Activated CD8-positive, alpha-beta T cell treated with anti-CD3 and anti-CD28 coated beads for 36 hours (primary cell): ENCODE results near the gene PRLH. TPM values are rescaled to one million over a fixed set of nuclear protein-coding genes. Genes with fewer than 3 reads are reported as not detected.

ENCODE experiments used
- ATAC-seq: fragments of 200-7000 bp; cut with Tn5 transposase; one replicate; pipeline ENCODE4 v1.10.0; 2021; ENCODE audit warnings: mild to moderate bottlenecking, moderate library complexity
- CTCF ChIA-PET: fragments of 350-600 bp; sonication (Branson Sonifier 250); formaldehyde crosslinking; loops from one replicate; lab custom pipeline; 2021; ENCODE audit warnings: antibody characterized with exemption; lab: Charles Lee
- POLR2A ChIA-PET: fragments of 350-600 bp; sonication (Branson Sonifier 250); formaldehyde crosslinking; loops from one replicate; lab custom pipeline; 2021; ENCODE audit warnings: antibody characterized with exemption; lab: Charles Lee
- DNase-seq: peaks from one replicate; pipeline ENCODE4 v3.0.0-alpha.2; 2020
- H3K27ac Mint-ChIP-seq: one replicate; pipeline ENCODE4 v1.8.0; 2021; ENCODE audit warnings: mild to moderate bottlenecking, mixed read lengths
- H3K27me3 Mint-ChIP-seq: one replicate; pipeline ENCODE4 v1.8.0; 2021; ENCODE audit warnings: mixed read lengths
- H3K36me3 Mint-ChIP-seq: one replicate; pipeline ENCODE4 v1.8.0; 2021; ENCODE audit warnings: low read depth, mixed read lengths
- H3K4me1 Mint-ChIP-seq: one replicate; pipeline ENCODE4 v1.8.0; 2021; ENCODE audit warnings: low read depth, mixed read lengths
- H3K4me3 Mint-ChIP-seq: one replicate; pipeline ENCODE4 v1.8.0; 2021; ENCODE audit warnings: mild to moderate bottlenecking, moderate library complexity, mixed read lengths
- H3K9me3 Mint-ChIP-seq: one replicate; pipeline ENCODE4 v1.8.0; 2021; ENCODE audit warnings: mixed read lengths
- CTCF ChIP-seq: fragments of 200-600 bp; IDR thresholded peaks from one replicate; pipeline ENCODE4 v1.8.0; 2022; ENCODE audit warnings: antibody characterized with exemption, mild to moderate bottlenecking
- intact Hi-C: fragments of 100-400 bp; cut with micrococcal nuclease; formaldehyde crosslinking; loops from one replicate; pipeline ENCODE4 v1.10.0; 2022
- total RNA-seq, 2 experiments: library from RNA; stranded (reverse); gene quantifications; one replicate each; pipeline ENCODE4 v1.2.3, GENCODE V29; 2021

The PRLH gene
- total RNA-seq, 2 experiments from 2014 or later = not detected

GRCh38 chr2:237542001-237542704 lies 24.2 kb upstream of the PRLH start:
- DNase-seq (no peak), ATAC-seq (no peak)
- Mint-ChIP-seq H3K9me3 (no peaks in the 10 kb centered on the region), H3K27me3 (no peaks in the 10 kb centered on the region), H3K4me3 (no peak overlapping the region), H3K27ac (no peak overlapping the region), H3K36me3 (no peaks in the 10 kb centered on the region), H3K4me1 (no peaks in the 10 kb centered on the region)
- ChIA-PET POLR2A (interaction anchor here (0.6 kb wide), 1 partner anchor 23 kb away, joined by 3 read pairs; no protein-coding TSS in a partner anchor), CTCF (no interaction called here)
- no peak for TF ChIP-seq CTCF
- intact Hi-C loops = no loop called here

- H3K36me3 Mint-ChIP-seq = no peaks in the 10 kb centered on the region
- no peak overlapping the region for H3K27ac Mint-ChIP-seq
- intact Hi-C loops = no loop called here
- ATAC-seq (no peak), DNase-seq (no peak)
- no peak overlapping the region for H3K4me3 Mint-ChIP-seq
- TF ChIP-seq CTCF = no peak
- no peaks in the 10 kb centered on the region for H3K9me3 Mint-ChIP-seq
- H3K27me3 Mint-ChIP-seq = peaks cover 3% of the 10 kb centered on the region
- ChIA-PET POLR2A (no interaction called here), CTCF (interaction anchor here (1.0 to 2.9 kb wide), 2 partner anchors 26 to 33 kb away, joined by 4 to 13 read pairs; no protein-coding TSS in a partner anchor)
- no peaks in the 10 kb centered on the region for H3K4me1 Mint-ChIP-seq
These were observed 20.1 kb upstream of the PRLH start for GRCh38 chr2:237546040-237546875.

- ATAC-seq (no peak), DNase-seq (no peak)
- Mint-ChIP-seq H3K4me3 (no peak overlapping the region), H3K9me3 (no peaks in the 10 kb centered on the region), H3K36me3 (no peaks in the 10 kb centered on the region), H3K4me1 (no peaks in the 10 kb centered on the region), H3K27me3 (peaks cover 3% of the 10 kb centered on the region), H3K27ac (no peak overlapping the region)
- ChIA-PET POLR2A (no interaction called here), CTCF (interaction anchor here (2.9 kb wide), 1 partner anchor 25 kb away, joined by 13 read pairs; no protein-coding TSS in a partner anchor)
- TF ChIP-seq CTCF = no peak
- intact Hi-C loops = no loop called here
These were observed 19.4 kb upstream of the PRLH start for GRCh38 chr2:237546876-237547395.

- no peak for ATAC-seq
- no peak for TF ChIP-seq CTCF
These were observed 18.4 kb upstream of the PRLH start for GRCh38 chr2:237547841-237548416.

More at GRCh38 chr2:237547841-237548416, 18.4 kb upstream of the PRLH start:
- no peaks in the 10 kb centered on the region for H3K36me3 Mint-ChIP-seq
- no peak overlapping the region for H3K27ac Mint-ChIP-seq
- intact Hi-C loops = no loop called here
- CTCF ChIA-PET = interaction anchor here (1.1 to 2.9 kb wide), 3 partner anchors 14 to 24 kb away, joined by 3 to 13 read pairs (median 10); no protein-coding TSS in a partner anchor
- no peak for DNase-seq
- POLR2A ChIA-PET = no interaction called here
- H3K4me3 Mint-ChIP-seq = no peak overlapping the region
- H3K27me3 Mint-ChIP-seq = peaks cover 3% of the 10 kb centered on the region
- H3K4me1 Mint-ChIP-seq = no peaks in the 10 kb centered on the region
- H3K9me3 Mint-ChIP-seq = no peaks in the 10 kb centered on the region
